Measurements from ENCODE around the gene PPP1CB. TPM values are rescaled to one million over a fixed set of nuclear protein-coding genes. Genes with fewer than 3 reads are reported as not detected.
A peak's percentile ranks its signal among the peaks of the same experiment; 100 is the strongest.

Gene PPP1CB
- total and polyA plus RNA-seq, 8 donors, result 144 to 260 (median 185) TPM

GRCh38 chr2:28752631-28753376 lies 1.2 kb downstream of the PPP1CB start:
- Histone ChIP-seq H3K9me3 (no peaks in the 10 kb centered on the region), H3K27ac (peak overlapping the region; percentile 100), H3K27me3 (no peaks in the 10 kb centered on the region), H3K4me1 (peaks cover 22 to 65% of the 10 kb centered on the region in 2 donors), H3K36me3 (no peaks in the 10 kb centered on the region), H3K4me3 (peak overlapping the region; percentile 83 to 96)
- no peak for TF ChIP-seq CTCF (IDR thresholded peaks at IDR 0.05)
- no peak for ATAC-seq
- intact Hi-C loops (cut with DNase I), result loop anchor here in 1 of 2 donors (10.0 kb wide), 1 partner anchor 158 kb away; no protein-coding TSS in a partner anchor
- DNase-seq, result peak in 2 of 4 donors; percentile 25 to 26

GRCh38 chr2:28754321-28754720 lies 2.7 kb downstream of the PPP1CB start:
- DNase-seq (peak in 1 of 4 donors; percentile 23), ATAC-seq (no peak)
- Histone ChIP-seq H3K27me3 (no peaks in the 10 kb centered on the region), H3K4me1 (peaks cover 31 to 70% of the 10 kb centered on the region in 2 donors), H3K9me3 (no peaks in the 10 kb centered on the region), H3K4me3 (peak overlapping the region in 1 of 2 donors; percentile 96), H3K27ac (peak overlapping the region in 1 of 2 donors; percentile 57), H3K36me3 (no peaks in the 10 kb centered on the region)
- no peak for TF ChIP-seq CTCF (IDR thresholded peaks at IDR 0.05)
- intact Hi-C loops (cut with DNase I), result loop anchor here in 1 of 2 donors (10.0 kb wide), 1 partner anchor 160 kb away; no protein-coding TSS in a partner anchor

DNA sequence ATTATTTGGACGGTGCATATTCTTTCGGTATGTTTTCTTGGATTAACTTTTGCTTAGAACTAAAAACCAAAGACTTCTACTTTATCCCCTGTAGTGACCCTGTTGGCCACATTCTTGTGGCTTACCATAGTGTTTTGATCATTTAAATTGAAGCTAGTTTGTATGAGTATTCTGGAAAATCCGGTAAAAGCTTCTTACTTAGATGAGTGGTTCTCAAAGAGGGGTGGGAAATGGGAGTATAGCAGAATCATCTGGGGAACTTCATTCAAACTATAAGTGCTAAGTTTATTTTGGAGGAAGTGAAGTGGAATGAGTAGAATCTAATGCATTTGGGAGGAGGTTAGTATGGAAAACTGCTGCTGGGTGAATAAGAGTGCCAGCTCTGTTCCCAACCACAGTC lies 3.8 kb downstream of the PPP1CB start:
- Histone ChIP-seq H3K27ac (no peak overlapping the region), H3K36me3 (peaks cover 0 to 7% of the 10 kb centered on the region in 2 donors), H3K27me3 (no peaks in the 10 kb centered on the region), H3K4me3 (no peak overlapping the region), H3K9me3 (no peaks in the 10 kb centered on the region), H3K4me1 (peaks cover 31 to 73% of the 10 kb centered on the region in 2 donors)
- DNase-seq (no peak), ATAC-seq (no peak)
- TF ChIP-seq CTCF (IDR thresholded peaks at IDR 0.05), result no peak
- intact Hi-C loops (cut with DNase I), result loop anchor here in 1 of 2 donors (10.0 kb wide), 1 partner anchor 161 kb away; no protein-coding TSS in a partner anchor

- no peak for DNase-seq
- peak; percentile 12 for ATAC-seq
- peaks cover 48 to 94% of the 10 kb centered on the region in 2 donors for H3K4me1 ChIP-seq
Measured at GRCh38 chr2:28758459-28758858, 6.8 kb downstream of the PPP1CB start.

More at GRCh38 chr2:28758459-28758858, 6.8 kb downstream of the PPP1CB start:
- no peak overlapping the region for H3K27ac ChIP-seq
- H3K36me3 ChIP-seq, result peaks cover 0 to 7% of the 10 kb centered on the region in 2 donors
- no peak for TF ChIP-seq CTCF (IDR thresholded peaks at IDR 0.05)
- no peak overlapping the region for H3K4me3 ChIP-seq
- intact Hi-C loops (cut with DNase I), result loop anchor here in 1 of 2 donors (10.0 kb wide), 1 partner anchor 164 kb away; no protein-coding TSS in a partner anchor
- H3K9me3 ChIP-seq, result no peaks in the 10 kb centered on the region
- H3K27me3 ChIP-seq, result no peaks in the 10 kb centered on the region

All from left lung (tissue), 10 donors.